Large intestine (tissue), 3 donors: ENCODE results near the gene RASAL3. TPM values are rescaled to one million over a fixed set of nuclear protein-coding genes. Genes with fewer than 3 reads are reported as not detected.

Experiments used
- DNase-seq, 2 donors: peaks; one replicate each; pipeline versions ENCODE4 v3.0.0 to v3.0.0-alpha.2; 2013
- H3K27ac ChIP-seq: one replicate; pipeline ENCODE4 v1.5.1; 2013; ENCODE audit warnings: low read length
- H3K27me3 ChIP-seq: 2 replicates; pipeline ENCODE4 v1.6.1; 2013; ENCODE audit warnings: low read length; ENCODE audit not compliant: control insufficient read depth, insufficient read depth
- H3K36me3 ChIP-seq: 2 replicates; pipeline ENCODE4 v1.6.1; 2013; ENCODE audit warnings: low read length; ENCODE audit not compliant: control insufficient read depth, insufficient read depth
- H3K4me1 ChIP-seq: one replicate; pipeline ENCODE4 v1.6.1; 2013; ENCODE audit warnings: low read length; ENCODE audit not compliant: control insufficient read depth, insufficient read depth
- H3K4me3 ChIP-seq: one replicate; pipeline ENCODE4 v1.5.1; 2013; ENCODE audit warnings: low read length
- H3K9me3 ChIP-seq: one replicate; pipeline ENCODE4 v1.6.1; 2013; ENCODE audit warnings: mild to moderate bottlenecking, low read depth, low read length, moderate library complexity; ENCODE audit not compliant: control insufficient read depth
- WGBS: methylation state at CpG from one replicate; pipeline ENCODE4 v1.1.5; 2013; ENCODE audit warnings: low lambda C conversion rate; ENCODE audit not compliant: insufficient coverage; 5-methylcytosine and 5-hydroxymethylcytosine counted together
- polyA plus RNA-seq: library from polyadenylated mRNA; unstranded; fragments of 120-200 nt; gene quantifications from one replicate; pipeline ENCODE4 v1.2.1, GENCODE V29; 2013

Gene RASAL3
- polyA plus RNA-seq, 1 donor = 2.8 TPM

- Histone ChIP-seq H3K4me1 (no peaks in the 10 kb centered on the region), H3K27me3 (no peaks in the 10 kb centered on the region), H3K27ac (no peak overlapping the region), H3K9me3 (no peaks in the 10 kb centered on the region), H3K36me3 (no peaks in the 10 kb centered on the region), H3K4me3 (no peak overlapping the region)
- DNase-seq = no peak
- WGBS = no CpG with 5 or more reads among the region's 3 CpGs
Measured at GRCh38 chr19:15441317-15441716, 23.0 kb downstream of the RASAL3 start.

DNA sequence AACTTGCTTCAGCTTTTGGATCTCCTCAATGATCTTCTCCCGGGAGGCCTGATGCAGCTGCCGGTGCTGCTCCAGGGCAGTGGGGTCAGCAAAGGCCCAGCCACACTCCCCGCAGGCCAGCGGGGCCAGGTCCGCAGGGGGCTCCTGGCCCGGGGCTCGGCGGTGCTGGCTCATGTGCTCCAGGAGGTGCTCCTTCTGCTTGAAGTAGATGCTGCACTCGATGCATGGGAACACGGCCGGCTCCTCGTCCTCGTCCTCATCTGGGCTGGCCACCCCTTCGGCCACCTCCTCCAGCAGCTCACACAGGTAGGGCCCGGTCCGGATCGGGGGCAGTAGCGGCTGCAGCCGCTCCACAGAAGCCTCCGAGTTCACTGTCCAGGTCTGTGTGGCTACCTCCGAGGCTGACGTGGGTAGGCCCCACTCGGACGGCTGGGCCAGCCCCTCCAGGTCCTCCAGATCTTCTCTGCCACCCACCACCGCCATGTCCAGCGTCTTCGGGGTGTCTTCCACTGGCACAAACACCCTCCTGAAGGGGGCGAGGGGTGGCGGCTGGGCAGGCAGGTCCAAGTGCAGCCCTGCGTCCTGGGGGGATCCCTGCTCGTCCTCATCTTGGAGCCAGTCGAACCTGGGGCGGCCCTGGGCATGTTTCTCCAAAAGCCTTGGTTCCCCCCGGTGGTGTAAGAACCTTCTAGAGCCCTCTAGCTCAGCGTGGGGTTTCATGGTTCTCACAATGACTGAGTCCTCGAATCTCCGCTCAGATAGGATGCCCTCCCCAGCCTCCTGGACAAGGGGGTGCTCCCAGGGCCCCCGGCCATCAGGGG is 24.3 kb downstream of the RASAL3 start:
- Histone ChIP-seq H3K36me3 (no peaks in the 10 kb centered on the region), H3K27ac (no peak overlapping the region), H3K9me3 (no peaks in the 10 kb centered on the region), H3K4me3 (no peak overlapping the region), H3K4me1 (no peaks in the 10 kb centered on the region), H3K27me3 (no peaks in the 10 kb centered on the region)
- no peak for DNase-seq
- no CpG with 5 or more reads among the region's 38 CpGs for WGBS

DNA sequence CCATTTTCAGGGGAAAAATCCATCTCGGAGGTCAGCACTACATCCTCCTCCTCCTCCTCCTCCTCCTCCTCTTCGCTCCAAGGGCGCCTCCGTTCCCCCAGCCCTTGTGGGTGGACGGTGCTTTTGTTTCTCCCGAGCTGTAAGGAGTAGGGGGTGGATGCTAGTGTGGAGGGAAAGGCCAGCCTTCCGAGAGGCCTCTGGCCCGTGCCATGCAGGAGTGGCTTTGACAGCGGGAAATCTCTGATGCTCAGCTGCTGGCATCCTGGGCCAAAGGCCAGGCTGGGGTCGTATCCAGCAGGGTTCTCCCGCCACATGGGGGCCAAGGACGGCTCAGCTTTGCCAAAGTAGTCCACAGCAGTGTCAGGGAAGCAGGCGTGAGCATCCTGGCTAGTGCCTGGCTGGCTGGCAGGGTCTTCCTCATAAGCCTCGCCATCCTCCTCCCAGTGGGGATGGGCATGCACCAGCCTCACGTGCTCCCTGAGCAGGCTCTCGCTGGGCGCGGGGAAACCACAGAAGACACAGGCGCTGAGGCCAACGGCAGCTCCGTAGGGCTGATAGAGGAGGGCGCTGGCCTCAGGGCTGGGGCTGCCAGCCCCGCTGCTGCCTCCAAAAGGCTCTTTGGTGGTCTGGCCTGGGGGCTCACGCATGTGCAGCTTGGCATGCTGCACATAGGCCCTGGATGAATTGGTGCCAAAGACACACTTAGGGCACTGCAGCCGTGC is 25.1 kb downstream of the RASAL3 start:
- no CpG with 5 or more reads among the region's 25 CpGs for WGBS

DNA sequence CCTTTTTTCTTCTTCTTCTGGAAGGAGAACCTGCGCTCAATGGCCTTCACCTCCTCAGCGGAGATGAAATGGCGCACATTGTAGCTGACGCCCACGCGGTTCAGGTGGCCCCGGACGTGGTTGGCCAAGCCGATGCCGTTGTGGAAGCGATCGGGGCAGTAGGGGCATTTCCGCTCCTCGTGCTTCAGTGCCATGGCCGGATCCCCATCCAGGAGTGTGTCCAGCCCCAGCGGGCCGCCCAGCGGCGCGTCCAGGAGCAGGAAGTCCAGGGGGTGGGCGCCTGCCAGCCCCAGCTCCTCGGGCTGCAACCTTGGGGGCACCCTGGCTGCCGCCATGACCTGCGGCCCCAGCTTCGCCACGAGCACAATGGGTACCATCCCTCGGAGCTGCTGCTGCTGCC is 25.8 kb downstream of the RASAL3 start:
- Histone ChIP-seq H3K4me1 (no peaks in the 10 kb centered on the region), H3K27ac (no peak overlapping the region), H3K36me3 (no peaks in the 10 kb centered on the region), H3K9me3 (no peaks in the 10 kb centered on the region), H3K27me3 (no peaks in the 10 kb centered on the region), H3K4me3 (no peak overlapping the region)
- no CpG with 5 or more reads among the region's 27 CpGs for WGBS
- DNase-seq = no peak

More for the DNA sequence above, 25.1 kb downstream of the RASAL3 start:
- Histone ChIP-seq H3K27ac (no peak overlapping the region), H3K36me3 (no peaks in the 10 kb centered on the region), H3K9me3 (no peaks in the 10 kb centered on the region), H3K4me1 (no peaks in the 10 kb centered on the region), H3K27me3 (no peaks in the 10 kb centered on the region), H3K4me3 (no peak overlapping the region)
- DNase-seq = no peak

- Histone ChIP-seq H3K4me3 (no peak overlapping the region), H3K27ac (no peak overlapping the region), H3K9me3 (no peaks in the 10 kb centered on the region), H3K4me1 (peaks cover 2% of the 10 kb centered on the region), H3K36me3 (no peaks in the 10 kb centered on the region), H3K27me3 (no peaks in the 10 kb centered on the region)
- no CpG with 5 or more reads among the region's 2 CpGs for WGBS
- no peak for DNase-seq
Measured at GRCh38 chr19:15438124-15438496, 26.2 kb downstream of the RASAL3 start.

GRCh38 chr19:15437355-15438123 is 26.8 kb downstream of the RASAL3 start:
- Histone ChIP-seq H3K36me3 (no peaks in the 10 kb centered on the region), H3K4me1 (peaks cover 4% of the 10 kb centered on the region), H3K9me3 (no peaks in the 10 kb centered on the region), H3K27ac (no peak overlapping the region), H3K4me3 (no peak overlapping the region), H3K27me3 (no peaks in the 10 kb centered on the region)
- DNase-seq = no peak
- no CpG with 5 or more reads among the region's 10 CpGs for WGBS

- no peak overlapping the region for H3K27ac ChIP-seq
- DNase-seq = no peak
- H3K9me3 ChIP-seq = no peaks in the 10 kb centered on the region
- WGBS = no CpG with 5 or more reads among the region's 15 CpGs
- peaks cover 4% of the 10 kb centered on the region for H3K4me1 ChIP-seq
- H3K27me3 ChIP-seq = no peaks in the 10 kb centered on the region
- no peak overlapping the region for H3K4me3 ChIP-seq
- no peaks in the 10 kb centered on the region for H3K36me3 ChIP-seq
Measured at GRCh38 chr19:15436826-15437110, 27.6 kb downstream of the RASAL3 start.

GRCh38 chr19:15436012-15436825 is 28.1 kb downstream of the RASAL3 start:
- no peak for DNase-seq
- no peaks in the 10 kb centered on the region for H3K36me3 ChIP-seq
- H3K9me3 ChIP-seq = no peaks in the 10 kb centered on the region
- no peak overlapping the region for H3K4me3 ChIP-seq
- H3K27ac ChIP-seq = no peak overlapping the region
- no peaks in the 10 kb centered on the region for H3K27me3 ChIP-seq
- 94% methylated on average over 3 of the region's 10 CpGs for WGBS
- peaks cover 8% of the 10 kb centered on the region for H3K4me1 ChIP-seq

- no peak overlapping the region for H3K27ac ChIP-seq
- no peaks in the 10 kb centered on the region for H3K9me3 ChIP-seq
- no peaks in the 10 kb centered on the region for H3K36me3 ChIP-seq
- no peak for DNase-seq
- no peaks in the 10 kb centered on the region for H3K27me3 ChIP-seq
- H3K4me1 ChIP-seq = peaks cover 9% of the 10 kb centered on the region
- no CpG with 5 or more reads among the region's 8 CpGs for WGBS
- H3K4me3 ChIP-seq = peak overlapping the region; percentile 96
Measured at GRCh38 chr19:15433519-15434069, 30.8 kb downstream of the RASAL3 start.
